T47D (cell line): ENCODE data around the gene SLC16A4.
"Not testable (repeated sequence)": the region's sequence is repeated elsewhere in the genome, so short reads cannot be mapped to it uniquely, and the experiment has no call there.

ENCODE experiments used
- DNase-seq, 2 experiments: peaks; one replicate each; pipeline versions ENCODE4 v3.0.0 to v3.0.0-alpha.2; 2011 to 2012; ENCODE audit warnings: low read depth in 1 of 2, low spot score in 1 of 2
- JUND ChIP-seq: IDR thresholded peaks from 2 replicates; pipeline ENCODE4 v1.6.1; 2012; ENCODE audit warnings: low read depth
- in situ Hi-C: cut with HindIII; loops from 2 replicates; pipeline ENCODE4 v1.10.0; 2016; ENCODE audit warnings: low sequenced_read_pairs, low pct_unique_long_range_greater_than_20kb

SLC16A4 gene

DNA sequence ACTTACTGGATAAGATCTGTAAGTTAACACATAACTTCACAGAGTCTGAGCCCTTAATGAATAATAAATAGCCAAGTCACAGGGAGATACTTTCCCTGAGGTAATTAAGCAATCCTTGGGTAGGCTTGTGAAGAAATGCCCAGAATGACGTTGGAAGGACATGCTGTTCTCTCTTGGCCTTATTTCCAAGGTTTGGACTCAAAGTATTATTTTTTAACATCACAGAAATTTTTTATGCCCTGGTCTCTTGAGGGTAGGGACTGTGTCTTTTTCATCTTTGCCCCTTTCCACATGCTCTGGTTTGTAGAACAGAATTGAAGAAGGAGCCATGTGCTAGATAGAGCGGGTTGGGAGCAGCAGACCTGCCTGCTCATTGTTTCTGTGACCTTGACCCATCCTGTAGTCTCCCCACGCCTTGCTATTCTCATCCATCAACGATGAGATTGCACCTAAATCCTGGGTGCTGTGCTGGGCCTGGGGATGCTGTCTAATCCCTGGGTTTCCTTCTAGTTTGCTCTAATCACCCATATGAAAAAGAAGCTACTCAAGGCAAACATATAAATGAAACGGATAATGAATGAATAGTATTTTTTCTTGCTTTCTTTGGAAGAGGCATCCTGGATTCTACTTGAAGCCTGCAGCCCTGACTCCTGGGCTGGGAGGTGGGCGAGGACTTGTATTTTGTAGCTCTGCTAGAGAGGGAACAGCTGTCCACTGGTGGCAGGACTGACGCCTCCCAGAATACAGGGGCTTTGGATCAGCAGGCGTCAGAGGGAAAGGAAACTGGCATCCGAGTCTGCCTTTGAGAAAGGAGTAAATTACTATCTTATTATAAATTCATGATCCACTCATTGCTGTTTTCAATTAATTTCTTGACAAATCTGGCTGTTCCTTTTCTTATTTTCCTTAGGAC is 34.1 kb upstream of the SLC16A4 start:
- in situ Hi-C loops, result no loop called here
- no peak for DNase-seq
- TF ChIP-seq JUND, result no peak

DNA sequence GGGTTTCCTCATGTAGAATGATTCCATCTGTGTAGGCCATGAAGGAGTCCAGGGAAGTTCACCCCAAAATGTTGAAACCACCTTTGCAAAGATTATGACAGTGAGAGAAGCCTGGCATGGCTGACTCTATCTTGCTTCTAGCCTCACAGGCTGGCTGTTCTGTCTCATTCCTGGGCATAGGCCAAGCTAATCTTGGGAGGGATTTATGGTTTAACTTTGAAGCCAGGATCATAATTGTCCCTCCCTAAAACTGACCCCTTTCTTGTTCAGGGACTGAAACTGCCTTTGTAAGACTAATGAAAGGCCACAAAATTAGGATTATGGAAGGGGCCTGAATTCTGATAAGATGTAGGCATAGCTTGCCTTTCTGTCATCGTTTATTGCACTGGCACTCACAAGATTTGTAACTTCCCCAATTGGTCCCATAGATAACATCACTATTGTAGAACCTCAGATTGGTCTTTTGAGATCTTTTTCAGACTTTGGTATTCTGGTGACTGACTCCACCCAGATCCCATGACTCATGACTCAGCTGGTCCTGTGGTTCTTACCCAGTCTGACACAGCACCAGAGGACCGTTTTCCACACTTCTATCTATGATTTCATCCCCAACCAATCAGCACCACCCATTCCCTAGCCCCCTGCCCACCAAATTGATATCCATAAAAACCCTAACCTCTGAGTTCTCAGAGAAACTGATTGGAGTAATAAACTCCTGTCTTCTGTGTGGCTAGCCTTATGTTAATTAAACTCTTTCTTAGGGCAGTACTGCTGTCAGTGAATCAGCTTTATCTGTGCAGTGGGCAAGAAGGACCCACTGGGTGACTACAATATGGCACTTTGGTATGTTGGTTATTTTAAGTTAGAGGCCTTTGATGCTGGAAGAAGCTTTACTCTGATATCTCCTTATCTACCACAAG is 30.3 kb upstream of the SLC16A4 start:
- no peak for TF ChIP-seq JUND
- in situ Hi-C loops, result no loop called here
- no peak for DNase-seq

DNA sequence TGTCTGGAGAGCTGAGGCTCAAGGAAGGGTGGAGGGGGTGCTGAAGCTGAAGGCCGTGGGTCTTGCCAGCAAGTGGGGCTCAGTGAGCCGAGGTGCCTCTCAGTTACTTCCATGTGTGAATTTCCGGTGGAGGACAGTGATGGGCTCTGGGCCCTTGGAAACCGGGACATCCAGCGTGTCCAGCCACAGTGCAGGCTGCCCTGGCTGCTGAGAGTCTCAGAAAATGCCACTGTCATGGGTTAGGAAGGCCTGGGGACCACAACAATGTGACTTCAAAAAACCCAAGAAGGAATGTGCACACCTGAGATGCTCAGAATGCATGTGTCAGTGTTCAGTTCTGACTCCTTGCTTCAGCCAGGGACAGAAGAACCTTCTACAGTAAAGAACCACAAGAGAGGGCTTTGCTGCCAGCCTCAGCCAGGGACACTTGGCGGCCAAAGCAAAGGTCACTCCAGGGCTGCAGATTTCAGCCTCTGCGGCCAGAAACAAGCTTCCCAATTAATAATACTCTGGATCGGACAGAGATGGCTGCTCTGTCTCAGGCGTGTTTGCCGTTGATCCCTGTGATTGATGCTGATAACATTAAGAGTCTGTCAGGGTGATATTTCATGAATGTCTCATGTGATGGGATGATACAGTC is 29.3 kb upstream of the SLC16A4 start:
- DNase-seq, result no peak
- in situ Hi-C loops, result no loop called here
- no peak for TF ChIP-seq JUND

DNA sequence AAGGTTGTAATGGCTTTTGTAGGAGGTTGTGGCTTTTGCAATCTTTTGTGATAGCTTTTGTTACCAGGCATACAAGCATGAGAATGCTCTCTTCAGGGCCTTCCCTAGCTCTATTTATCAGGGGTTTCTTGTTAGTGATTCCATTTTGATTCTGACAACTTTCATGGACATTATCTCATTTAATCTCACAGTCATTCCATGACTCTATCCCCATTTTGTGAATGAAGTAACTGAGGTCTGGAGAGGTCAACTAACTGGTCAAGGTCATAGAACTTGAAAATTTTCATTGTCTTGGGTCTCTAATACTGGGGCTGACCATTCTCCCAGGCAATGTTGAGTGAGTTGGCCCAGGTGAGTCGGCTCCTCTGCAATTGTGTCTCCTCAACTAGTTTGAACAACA is 27.9 kb upstream of the SLC16A4 start:
- TF ChIP-seq JUND, result no peak
- DNase-seq, result no peak
- in situ Hi-C loops, result no loop called here

DNA sequence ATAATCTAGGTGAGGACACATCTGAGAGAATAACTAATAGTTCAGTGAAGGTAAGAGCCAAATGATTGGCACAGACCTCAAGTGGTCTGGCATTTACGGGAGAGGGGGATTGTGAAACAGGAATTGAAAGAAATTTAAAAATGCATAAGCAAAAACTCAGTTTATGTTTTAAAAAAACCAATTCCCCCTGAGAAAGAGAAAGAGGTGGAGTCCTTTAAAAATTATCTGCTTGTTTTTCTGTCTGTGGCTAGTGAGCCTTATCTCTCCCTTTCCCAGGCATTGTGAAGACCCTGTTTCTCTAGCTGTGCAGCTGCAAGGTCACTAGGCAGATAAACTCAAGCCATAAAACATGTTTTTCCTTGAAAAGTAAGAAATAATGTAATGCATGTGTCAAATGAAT is 22.2 kb upstream of the SLC16A4 start:
- in situ Hi-C loops, DNase-seq: not testable (repeated sequence)

DNA sequence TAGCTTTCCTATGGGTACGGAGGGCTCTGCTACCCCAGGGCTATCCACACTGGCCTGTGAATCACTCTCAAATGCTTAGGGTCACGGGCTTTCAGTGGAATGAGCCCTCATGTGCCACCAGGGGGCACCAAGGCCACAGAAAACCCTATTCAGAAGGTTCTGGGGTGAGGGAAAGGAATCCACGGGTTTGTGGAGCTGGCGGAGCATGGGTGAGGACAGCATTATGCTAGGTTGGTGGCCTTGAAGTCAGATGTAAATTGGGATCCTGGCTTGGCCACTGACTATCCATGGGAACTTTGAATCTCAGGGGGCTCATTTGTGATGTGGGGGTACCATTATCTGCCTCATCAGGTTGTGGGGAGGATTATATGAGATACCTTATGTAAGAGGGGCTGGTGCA is 21.8 kb upstream of the SLC16A4 start:
- no peak for TF ChIP-seq JUND
- in situ Hi-C loops, result no loop called here

DNA sequence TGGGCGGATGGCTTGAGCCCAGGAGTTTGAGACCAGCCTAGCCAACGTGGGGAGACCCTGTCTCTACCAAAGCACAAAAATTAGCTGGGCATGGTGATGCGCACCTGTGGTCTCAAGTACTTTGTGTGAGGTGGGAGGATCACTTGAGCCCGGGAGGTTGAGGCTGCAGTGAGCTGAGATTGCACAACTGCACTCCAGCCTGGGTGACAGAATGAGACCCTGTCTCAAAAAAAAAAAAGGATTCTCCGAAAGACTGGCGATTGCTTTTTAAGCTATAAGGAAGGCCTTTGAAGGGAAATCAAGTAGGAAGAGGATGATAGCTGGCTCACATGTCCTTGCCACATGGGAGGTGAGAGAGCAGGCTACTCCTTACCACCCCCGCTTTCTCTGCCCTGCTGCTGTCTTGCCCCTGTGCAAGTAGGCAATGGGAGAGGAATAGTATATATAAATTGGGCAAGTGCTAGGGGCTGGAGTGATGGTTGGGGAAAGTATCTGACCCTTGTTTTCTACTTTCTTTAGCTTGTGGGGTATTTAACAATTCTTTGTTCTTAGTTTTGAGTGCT is 20.4 kb upstream of the SLC16A4 start:
- in situ Hi-C loops, result no loop called here
- DNase-seq, result no peak
- no peak for TF ChIP-seq JUND

More for the DNA sequence above, 21.8 kb upstream of the SLC16A4 start:
- DNase-seq, result peak; percentile 38 to 76

DNA sequence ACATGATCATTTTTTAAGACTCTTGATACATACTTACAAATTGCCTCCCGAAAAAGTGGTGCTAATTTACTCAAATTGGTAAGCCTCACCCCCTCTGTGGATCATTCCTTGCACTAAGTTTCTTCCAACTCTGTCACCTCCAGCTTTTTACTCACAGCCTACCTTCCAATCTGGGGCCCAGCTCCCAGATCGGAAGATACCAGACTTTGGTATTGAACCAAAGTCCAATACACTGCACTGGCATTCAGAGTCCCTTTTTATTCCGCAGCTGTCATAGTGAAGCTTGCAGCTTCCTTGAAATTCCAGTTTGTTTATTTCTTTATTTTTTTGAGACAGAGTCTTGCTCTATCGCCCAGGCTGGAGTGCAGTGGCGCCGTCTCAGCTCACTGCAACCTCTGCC is 18.5 kb upstream of the SLC16A4 start:
- DNase-seq, result no peak
- in situ Hi-C loops, result no loop called here
- TF ChIP-seq JUND, result no peak

DNA sequence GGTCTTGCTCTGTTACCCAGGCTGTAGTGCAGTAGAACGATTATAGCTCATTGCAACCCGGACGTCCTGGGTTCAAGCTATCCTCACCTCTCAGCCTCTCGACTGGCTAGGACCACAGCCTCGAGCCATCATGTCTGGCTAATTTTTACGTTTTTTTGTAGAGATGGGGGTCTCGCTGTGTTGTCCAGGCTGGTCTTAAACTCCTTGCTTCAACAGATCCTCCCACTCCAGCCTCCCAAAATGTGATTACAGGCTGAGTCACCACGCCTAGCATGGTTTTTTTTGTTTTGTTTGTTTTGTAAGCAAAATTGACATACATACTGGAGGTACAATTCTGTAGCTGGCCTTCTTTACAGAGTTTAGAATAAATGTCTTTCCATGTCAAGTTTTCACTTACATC is 17.7 kb upstream of the SLC16A4 start:
- TF ChIP-seq JUND, result no peak
- no peak for DNase-seq

DNA sequence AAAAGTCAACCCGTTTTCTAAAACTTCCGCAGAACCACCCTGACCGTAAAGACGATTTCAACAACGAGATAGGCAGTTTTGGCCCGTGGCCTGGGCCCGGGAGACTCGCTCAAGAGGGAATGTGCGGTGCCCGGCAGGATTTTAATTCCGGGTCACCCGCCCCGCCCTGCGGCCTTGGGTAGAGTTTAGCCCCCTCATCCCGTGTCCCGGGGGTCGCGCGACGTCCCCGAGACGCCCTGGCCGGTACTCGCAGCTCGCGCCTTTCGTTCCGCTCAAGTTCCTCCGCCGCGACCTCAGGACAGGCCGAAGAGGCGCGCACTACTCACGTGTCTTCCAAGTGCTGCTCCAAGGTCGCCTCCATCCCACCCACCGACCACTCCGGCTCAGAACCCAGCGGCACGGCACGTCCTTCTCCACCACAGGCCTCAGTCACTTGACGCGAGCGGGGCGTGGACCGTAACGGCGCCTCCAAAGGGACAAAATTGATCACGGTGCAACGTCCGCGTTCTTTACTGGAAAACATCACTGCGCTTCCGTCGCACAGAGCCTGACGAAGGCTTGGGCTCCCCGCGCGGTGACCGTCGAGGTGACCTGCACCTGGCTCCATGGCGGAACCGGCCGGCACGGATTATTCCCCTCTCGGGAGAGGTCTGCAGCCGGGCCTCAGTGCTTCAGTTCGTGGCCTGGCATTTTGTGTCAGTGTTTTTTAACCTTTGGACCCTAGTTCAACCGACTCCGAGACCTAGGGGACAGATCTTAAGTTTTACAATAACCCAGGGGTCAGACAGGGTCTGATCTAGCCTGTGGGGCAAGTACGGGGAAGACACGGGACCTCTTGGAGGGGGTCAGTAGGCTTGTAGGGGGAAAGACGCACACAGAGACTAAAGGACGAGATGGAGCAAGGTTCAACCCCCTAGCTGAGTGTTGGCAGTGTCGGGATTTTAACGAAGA is 16.7 kb upstream of the SLC16A4 start, which contains the start of gene LAMTOR5:
Gene LAMTOR5 (minus strand): TSS at position 435 of the 951 bp plus-strand sequence. CDS start 74 bp downstream, at position 361.
- peak; percentile 61 to 94 for DNase-seq
- in situ Hi-C loops, result no loop called here
- no peak for TF ChIP-seq JUND

More for the DNA sequence above, 17.7 kb upstream of the SLC16A4 start:
- in situ Hi-C loops, result no loop called here

DNA sequence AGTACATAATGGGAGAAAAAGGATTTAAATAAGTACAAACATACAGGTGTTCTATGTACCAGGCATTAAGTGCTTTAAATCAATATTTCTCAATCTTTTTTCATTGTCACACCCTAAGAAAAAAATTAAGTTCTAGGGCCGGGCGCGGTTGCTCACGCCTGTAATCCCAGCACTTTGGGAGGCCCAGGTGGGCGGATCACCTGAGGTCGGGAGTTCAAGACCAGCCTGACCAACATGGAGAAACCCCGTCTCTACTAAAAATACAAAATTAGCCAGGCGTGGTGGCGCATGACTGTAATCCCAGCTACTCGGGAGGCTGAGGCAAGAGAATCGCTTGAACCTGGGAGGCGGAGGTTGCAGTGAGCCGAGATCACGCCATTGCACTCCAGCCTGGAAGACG is 15.6 kb upstream of the SLC16A4 start:
- DNase-seq, in situ Hi-C loops: not testable (repeated sequence)
